Activated CD4-positive, alpha-beta T cell treated with anti-CD3 and anti-CD28 coated beads for 48 hours (primary cell): ENCODE results near the gene OARD1.

Experiments used
- DNase-seq: peaks from one replicate; pipeline ENCODE4 v3.0.0-alpha.2; 2020

Gene OARD1

GRCh38 chr6:41047745-41048732 lies 24.1 kb downstream of the OARD1 start:
- no peak for DNase-seq

DNA sequence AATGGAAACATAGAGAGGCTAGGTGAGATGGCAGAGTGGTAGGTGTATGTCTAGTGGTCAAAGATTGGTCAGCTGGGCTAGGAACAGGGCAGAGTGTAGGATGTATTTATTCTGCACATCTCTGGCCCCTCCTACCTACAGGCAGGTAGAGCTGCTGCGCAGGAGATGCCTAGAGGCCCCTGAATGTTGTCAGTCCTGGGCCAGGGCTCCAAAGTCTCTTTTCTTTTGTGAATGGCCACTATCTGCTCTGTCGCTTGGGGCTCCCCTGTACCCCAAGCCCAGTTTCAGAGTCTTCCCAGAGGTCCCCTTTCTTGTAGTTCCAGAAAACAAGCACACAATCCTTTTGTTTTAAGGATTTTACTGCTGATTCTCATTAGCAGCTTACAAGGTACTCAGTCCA lies 24.9 kb downstream of the OARD1 start:
- no peak for DNase-seq

- no peak for DNase-seq
Observed at GRCh38 chr6:41046084-41046483, 26.1 kb downstream of the OARD1 start.

GRCh38 chr6:41045664-41046063 lies 26.5 kb downstream of the OARD1 start:
- DNase-seq: no peak

DNA sequence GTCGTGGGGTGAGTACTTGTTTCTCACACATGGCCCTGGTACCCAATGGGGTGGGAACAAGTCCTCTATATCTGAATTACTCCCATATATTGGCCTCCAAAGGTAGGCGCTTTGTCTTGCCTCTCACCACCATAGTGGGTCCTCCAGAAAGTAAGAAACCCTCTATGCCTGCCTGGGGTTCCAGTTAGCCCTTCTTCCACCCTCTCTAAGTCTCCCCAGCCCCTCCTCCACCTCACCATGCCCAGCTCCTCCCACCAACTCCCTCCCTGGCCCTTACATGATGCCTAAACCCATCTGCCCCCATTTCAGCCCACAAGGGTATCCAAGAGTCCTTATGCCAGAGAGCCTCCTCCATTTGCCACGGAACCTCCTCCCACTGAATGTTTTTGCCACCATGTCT lies 29.0 kb downstream of the OARD1 start:
- no peak for DNase-seq

GRCh38 chr6:41042226-41043055 lies 29.7 kb downstream of the OARD1 start, which contains the start of gene TSPO2:
Gene TSPO2 (plus strand): TSS chr6:41042467. CDS start chr6:41042986, 519 bp downstream.
- DNase-seq: no peak

GRCh38 chr6:41040940-41041536 lies 31.1 kb downstream of the OARD1 start:
- no peak for DNase-seq

DNA sequence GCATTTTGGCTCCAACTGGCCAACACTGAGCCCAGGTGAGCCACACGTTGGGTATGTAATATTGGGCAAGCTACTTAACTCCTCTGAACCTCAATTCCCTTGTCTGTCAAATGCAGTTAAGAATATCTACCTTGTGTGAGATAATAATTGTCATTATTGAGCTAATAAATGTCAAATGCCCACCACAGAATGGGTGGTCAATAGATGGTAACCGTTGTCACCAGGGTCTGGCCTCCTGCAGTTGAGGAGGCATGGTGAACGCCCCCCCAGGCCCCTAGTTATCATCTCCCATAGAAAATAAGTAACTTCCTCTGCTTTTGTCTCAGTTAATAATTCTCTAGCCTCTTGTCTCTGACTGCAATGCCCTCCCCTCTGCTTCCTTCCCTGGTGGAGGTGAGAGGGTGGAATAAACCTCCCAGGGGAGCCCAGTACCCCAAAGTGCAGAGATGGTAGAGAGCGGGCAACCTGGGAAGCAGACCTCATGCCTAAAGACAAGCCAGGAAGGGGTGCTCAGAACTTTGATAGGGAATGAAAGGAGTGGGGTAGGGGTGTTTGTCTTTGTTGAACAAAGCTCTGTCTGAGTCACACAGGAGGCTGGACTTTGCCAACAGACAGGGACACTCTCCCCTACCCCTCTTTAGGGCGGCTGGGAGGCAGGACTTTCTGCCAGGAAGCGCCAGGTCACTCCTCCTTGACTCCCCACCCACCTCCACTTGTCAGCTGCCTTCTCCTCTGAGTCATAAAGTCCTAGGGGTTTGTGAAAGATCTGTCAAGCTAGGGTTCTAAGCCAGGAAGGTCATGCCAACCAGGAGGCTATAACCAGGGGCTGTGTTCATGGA lies 31.8 kb downstream of the OARD1 start:
- DNase-seq: peak; percentile 25

DNA sequence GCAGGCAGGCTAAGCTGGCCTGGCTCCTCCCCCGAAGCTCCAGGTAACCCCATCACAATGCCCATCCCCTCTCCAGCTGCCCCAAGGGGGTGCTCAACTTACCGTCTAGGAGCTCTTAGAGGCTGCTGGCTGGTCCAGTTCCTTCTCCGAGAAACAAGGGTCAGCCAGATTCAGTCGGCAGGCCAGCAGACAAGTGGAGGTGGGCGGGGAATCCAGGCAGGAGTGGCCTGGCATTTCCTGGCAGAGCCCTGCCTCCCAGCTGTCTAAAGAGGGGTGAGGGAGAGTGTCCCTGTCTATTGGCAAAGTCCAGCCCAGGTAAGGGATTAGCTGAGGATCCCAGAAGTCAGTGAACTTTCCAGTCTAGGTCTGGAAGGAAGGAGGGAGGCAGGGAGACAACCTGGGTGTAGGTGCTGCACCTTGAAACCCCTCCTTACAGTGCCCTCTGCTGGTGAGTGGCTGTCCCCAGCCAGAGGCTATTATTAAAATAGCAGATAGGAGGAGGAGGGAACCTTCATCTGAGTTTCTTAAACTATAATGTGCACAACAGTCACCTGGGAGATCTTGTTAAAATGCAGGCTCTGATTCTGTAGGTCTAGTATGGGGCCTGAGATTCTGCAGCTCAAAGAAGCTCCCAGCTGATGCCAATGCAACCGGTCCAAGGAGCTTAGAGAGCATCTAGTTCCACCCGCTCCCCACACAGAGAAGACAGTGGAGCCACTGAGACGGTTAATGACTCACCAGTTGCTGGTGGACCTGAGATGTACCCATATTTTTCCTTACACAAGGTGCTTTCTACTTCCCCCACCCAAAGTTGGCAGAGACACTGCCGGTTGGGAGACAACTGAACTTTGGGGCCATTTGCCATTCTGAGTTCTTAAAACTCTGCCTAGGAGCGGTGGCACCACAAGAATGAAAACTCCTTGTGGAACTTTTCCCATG lies 32.8 kb downstream of the OARD1 start, which contains the start of gene UNC5CL:
TSS of gene UNC5CL (minus strand) at position 162 of the 939 bp plus-strand sequence. CDS start 4,147 bp downstream, outside the sequence.
- peak; percentile 76 for DNase-seq

GRCh38 chr6:41038205-41038604 lies 34.0 kb downstream of the OARD1 start:
- no peak for DNase-seq

GRCh38 chr6:41037107-41037900 lies 34.9 kb downstream of the OARD1 start:
- DNase-seq: no peak

GRCh38 chr6:41036601-41037000 lies 35.6 kb downstream of the OARD1 start:
- no peak for DNase-seq

- no peak for DNase-seq
Observed at GRCh38 chr6:41036186-41036585, 36.0 kb downstream of the OARD1 start.

DNA sequence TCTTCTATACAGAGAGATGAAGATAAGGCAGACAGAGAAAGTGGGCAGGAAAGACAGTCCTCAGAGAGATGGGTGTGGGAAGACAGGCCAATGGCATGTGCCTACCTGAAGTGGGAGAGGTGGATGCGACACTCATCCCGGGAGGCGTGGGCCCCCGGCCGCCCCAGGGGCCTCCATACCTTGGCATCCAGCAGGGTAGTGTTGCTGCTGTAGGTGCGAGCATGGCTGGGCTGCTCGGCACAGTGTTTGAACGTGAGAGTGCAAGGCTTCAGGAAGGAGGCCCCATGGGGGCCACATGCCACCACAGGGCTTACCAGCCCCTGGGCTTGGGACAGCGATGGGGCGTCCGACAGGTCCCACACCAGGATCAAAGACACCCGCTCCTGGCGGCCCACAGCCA lies 38.4 kb downstream of the OARD1 start:
- DNase-seq: no peak

DNA sequence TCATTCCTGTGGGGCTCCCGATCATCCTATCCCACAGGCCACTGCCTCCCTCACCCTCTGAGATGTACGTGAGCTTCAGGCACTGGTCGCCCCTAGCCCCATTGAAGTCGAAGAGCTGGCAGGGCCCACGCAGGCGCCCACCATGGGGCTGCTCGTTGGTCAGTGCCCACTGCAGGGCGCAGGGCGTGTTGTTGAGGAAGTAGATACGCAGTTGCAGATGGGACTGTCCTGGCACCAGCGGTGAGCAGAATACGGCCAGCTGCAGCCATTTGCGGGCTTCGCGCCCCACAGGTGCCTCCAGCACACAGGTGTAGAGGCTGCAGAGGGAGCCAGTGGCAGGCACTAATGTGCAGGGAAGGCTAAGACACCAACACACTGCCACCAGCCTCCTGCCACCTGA lies 39.3 kb downstream of the OARD1 start:
- no peak for DNase-seq

DNA sequence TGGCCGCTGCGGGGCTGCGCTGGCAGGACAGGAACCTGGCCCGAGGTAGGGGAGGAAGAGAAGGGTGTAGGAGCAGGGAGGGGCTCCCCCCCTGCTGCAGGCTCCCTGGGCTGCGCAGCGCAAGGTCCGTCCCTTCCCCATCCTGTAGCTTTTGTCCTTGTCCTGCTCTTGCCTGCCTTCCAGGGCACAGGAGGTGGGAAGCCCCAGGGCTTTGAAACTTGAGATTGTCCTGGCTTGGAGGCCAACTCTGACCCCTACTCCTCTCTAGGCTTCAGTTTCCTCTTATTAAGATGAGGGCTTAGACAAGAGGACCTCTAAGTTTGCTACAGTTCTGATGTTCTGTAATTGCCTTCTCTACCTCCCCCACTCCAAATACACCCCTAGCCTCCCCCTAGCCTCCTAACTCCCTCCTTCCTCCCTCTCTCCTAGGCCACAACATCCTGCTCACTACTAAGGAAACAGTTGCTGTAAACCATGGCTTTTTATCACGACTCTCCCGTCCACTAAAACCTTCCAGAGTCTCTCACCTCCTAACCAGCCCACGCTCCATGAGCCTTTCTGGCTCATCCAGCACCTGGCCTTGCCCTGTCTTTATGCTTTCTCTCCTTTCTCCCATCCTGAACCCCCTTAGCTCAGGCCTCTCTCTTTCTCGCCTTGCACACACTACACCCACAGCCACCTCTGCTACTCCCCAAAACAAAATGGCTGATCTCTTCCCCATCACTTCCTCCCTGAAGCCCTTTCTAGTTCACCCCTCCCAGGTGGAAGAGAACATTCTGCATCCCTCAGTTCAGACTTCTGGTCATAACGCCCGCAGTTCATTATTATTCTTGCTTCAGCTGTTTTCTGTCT lies 43.4 kb downstream of the OARD1 start:
- no peak for DNase-seq

DNA sequence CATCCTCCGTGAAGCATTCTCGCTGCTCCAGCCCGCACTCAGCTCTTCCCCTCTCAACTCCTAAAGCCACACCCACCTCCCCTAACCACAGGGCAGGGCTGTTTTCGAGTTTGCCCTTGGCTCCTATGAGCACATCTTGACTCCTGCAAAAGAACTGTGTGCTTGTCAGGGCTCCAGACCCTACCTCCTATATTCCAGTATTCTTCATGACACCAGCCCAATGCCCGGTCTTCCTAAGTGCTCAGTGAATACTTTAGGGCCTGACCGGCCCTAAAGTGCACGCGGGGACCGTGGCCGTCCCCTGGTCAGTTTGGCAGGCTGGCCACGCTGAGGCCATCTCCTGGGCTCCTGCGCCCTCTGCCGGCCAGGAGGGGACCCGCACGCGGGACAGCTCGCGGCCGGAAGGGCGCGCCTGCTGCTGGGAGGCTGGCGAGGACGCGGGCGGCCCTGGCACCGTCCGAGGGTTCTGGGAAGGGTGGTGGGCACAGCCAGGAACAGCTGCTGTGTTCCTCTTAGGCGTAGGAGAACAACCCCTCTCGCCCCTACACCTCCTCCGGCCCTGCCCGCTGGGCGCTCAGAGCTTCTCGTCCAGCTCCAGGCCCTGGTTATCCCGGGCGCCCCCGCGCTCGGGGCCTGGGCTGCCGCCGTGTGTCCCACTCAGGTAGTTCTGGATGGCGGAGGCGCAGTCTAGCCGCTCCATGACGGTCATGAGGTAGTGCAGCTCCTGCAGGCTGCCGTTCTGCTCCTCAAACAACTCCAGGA lies 44.2 kb downstream of the OARD1 start:
- peak; percentile 81 for DNase-seq

DNA sequence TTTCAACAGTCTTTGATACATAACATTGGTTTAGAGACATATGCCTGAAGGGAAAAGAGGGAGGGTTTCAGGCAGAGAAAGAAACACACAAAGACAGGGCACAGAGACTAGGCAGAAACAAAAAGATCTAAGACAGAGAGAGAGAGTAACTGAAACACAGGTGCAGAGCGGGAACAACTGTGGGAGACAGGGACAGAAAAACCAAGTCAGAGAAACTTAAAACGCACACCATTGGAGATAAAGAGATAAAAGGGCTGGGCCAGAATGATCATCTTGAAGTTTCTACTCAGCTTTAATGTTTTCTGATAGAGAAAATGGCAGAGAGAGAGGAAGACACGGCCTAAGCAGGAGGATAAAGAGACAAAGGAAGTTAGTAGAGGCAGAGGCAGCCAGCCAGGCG lies 44.9 kb downstream of the OARD1 start:
- no peak for DNase-seq
